DND-41 (cell line): ENCODE data around the gene PYY.

Source experiments
- CTCF ChIP-seq: IDR thresholded peaks from 2 replicates; pipeline ENCODE4 v1.5.1; 2012; ENCODE audit warnings: borderline replicate concordance, low read length, moderate library complexity, mild to moderate bottlenecking; ENCODE audit not compliant: poor library complexity, severe bottlenecking; ENCODE audit errors: extremely low read depth
- EZH2 ChIP-seq: IDR thresholded peaks from 3 replicates; pipeline ENCODE4 v1.6.1; 2012; ENCODE audit warnings: borderline replicate concordance, low read depth, mild to moderate bottlenecking, moderate library complexity, low read length, inconsistent platforms; ENCODE audit not compliant: severe bottlenecking

GRCh38 chr17:43967251-43967875, 13.6 kb upstream of the PYY start:
- no peak for TF ChIP-seq CTCF
- TF ChIP-seq EZH2: no peak
